Ishikawa (cell line): ENCODE measurements around the gene MITF.

ENCODE experiments used
- CEBPB ChIP-seq: IDR thresholded peaks from 2 replicates; pipeline ENCODE4 v1.6.1; 2012
- EGR1 ChIP-seq: IDR thresholded peaks from 2 replicates; pipeline ENCODE4 v1.6.1; 2012
- EP300 ChIP-seq: IDR thresholded peaks from 2 replicates; pipeline ENCODE4 v1.6.1; 2012; ENCODE audit warnings: borderline replicate concordance
- FOXM1 ChIP-seq: IDR thresholded peaks from 2 replicates; pipeline ENCODE4 v1.6.1; 2012; ENCODE audit warnings: low read depth, borderline replicate concordance
- RAD21 ChIP-seq: IDR thresholded peaks from 2 replicates; pipeline ENCODE4 v1.6.1; 2012; ENCODE audit warnings: low read depth
- TCF12 ChIP-seq: IDR thresholded peaks from 2 replicates; pipeline ENCODE4 v1.6.1; 2012; ENCODE audit warnings: low read depth
- YY1 ChIP-seq: IDR thresholded peaks from 2 replicates; pipeline ENCODE4 v1.6.1; 2012; ENCODE audit warnings: low read depth

- TF ChIP-seq YY1 (no peak), EP300 (no peak), TCF12 (no peak), RAD21 (no peak), FOXM1 (no peak), EGR1 (no peak), CEBPB (no peak)
These were observed 33.0 kb downstream of the MITF start for GRCh38 chr3:69772152-69772867.
